Stimulated activated naive B cell treated with anti-CD40 and anti-IgM and Interleukin-4, amounts not matched to agents 10 μg/mL and 1 μg/mL and 100 μg/mL, for 72 hours (primary cell): ENCODE measurements around the gene HSF2BP.
"Not testable (repeated sequence)": the region's sequence is repeated elsewhere in the genome, so short reads cannot be mapped to it uniquely, and the experiment has no call there.

Experiments used
- ATAC-seq, 2 donors: fragments of 150-1000 bp; cut with Tn5 transposase; replicated peaks; 2 replicates each; pipeline ENCODE4 v1.10.0; 2021; ENCODE audit warnings: moderate library complexity in 1 of 2
- DNase-seq: peaks from one replicate; pipeline ENCODE4 v3.0.0; 2021
- H3K27ac Mint-ChIP-seq: one replicate; pipeline ENCODE4 v1.8.0; 2022; ENCODE audit warnings: mild to moderate bottlenecking, mixed read lengths
- H3K27me3 Mint-ChIP-seq, 2 donors: one replicate each; pipeline ENCODE4 v1.8.0; 2022; ENCODE audit warnings: mixed read lengths in 2 of 2
- H3K36me3 Mint-ChIP-seq, 2 donors: one replicate each; pipeline ENCODE4 v1.8.0; 2022; ENCODE audit warnings: mixed read lengths in 2 of 2, mild to moderate bottlenecking in 1 of 2
- H3K4me1 Mint-ChIP-seq, 2 donors: one replicate each; pipeline ENCODE4 v1.8.0; 2022; ENCODE audit warnings: mixed read lengths in 2 of 2, mild to moderate bottlenecking in 1 of 2
- H3K4me3 Mint-ChIP-seq, 2 donors: one replicate each; pipeline ENCODE4 v1.8.0; 2022; ENCODE audit warnings: mild to moderate bottlenecking in 2 of 2, mixed read lengths in 2 of 2, moderate library complexity in 1 of 2
- H3K9me3 Mint-ChIP-seq, 2 donors: one replicate each; pipeline ENCODE4 v1.8.0; 2022; ENCODE audit warnings: mixed read lengths in 2 of 2, mild to moderate bottlenecking in 1 of 2

HSF2BP gene

GRCh38 chr21:43573921-43574320 lies 85.4 kb downstream of the HSF2BP start:
- Mint-ChIP-seq H3K4me1 (peaks cover 4 to 6% of the 10 kb centered on the region in 2 donors), H3K27ac (no peak overlapping the region), H3K9me3 (no peaks in the 10 kb centered on the region), H3K4me3 (no peak overlapping the region), H3K36me3 (peaks cover 1 to 3% of the 10 kb centered on the region in 2 donors), H3K27me3 (peaks cover 8 to 16% of the 10 kb centered on the region in 2 donors)
- DNase-seq (no peak), ATAC-seq (no peak)

GRCh38 chr21:43572446-43572845 lies 86.8 kb downstream of the HSF2BP start:
- Mint-ChIP-seq H3K27me3 (peaks cover 5 to 16% of the 10 kb centered on the region in 2 donors), H3K4me3 (no peak overlapping the region), H3K36me3 (peaks cover 1 to 3% of the 10 kb centered on the region in 2 donors), H3K4me1 (peaks cover 4 to 6% of the 10 kb centered on the region in 2 donors), H3K9me3 (no peaks in the 10 kb centered on the region), H3K27ac (no peak overlapping the region)
- DNase-seq (no peak), ATAC-seq (no peak)

DNA sequence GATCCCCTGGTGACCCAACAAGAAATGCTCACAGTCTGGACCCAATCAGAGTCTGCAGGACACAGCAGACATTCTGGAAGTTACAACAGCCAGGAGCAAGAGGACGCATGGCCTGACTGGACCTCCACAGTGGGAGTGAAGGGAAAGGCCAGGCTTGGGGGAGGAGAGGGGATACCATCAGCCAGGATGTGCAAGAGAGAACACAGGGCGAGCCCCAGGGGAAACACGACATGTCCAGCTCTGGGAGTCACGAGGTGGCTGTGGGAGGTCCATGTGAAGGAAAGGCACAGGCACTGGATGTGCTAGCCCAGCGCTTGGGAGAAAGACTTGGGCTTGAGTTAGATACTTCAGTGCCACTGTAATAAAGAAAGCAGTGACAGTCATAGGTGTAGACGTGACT lies 87.3 kb downstream of the HSF2BP start:
- peaks cover 5 to 16% of the 10 kb centered on the region in 2 donors for H3K27me3 Mint-ChIP-seq
- H3K9me3 Mint-ChIP-seq = no peaks in the 10 kb centered on the region
- ATAC-seq (no peak), DNase-seq (no peak)
- H3K36me3 Mint-ChIP-seq = peaks cover 1 to 3% of the 10 kb centered on the region in 2 donors
- H3K27ac Mint-ChIP-seq = no peak overlapping the region
- no peak overlapping the region for H3K4me3 Mint-ChIP-seq
- peaks cover 4 to 6% of the 10 kb centered on the region in 2 donors for H3K4me1 Mint-ChIP-seq

DNA sequence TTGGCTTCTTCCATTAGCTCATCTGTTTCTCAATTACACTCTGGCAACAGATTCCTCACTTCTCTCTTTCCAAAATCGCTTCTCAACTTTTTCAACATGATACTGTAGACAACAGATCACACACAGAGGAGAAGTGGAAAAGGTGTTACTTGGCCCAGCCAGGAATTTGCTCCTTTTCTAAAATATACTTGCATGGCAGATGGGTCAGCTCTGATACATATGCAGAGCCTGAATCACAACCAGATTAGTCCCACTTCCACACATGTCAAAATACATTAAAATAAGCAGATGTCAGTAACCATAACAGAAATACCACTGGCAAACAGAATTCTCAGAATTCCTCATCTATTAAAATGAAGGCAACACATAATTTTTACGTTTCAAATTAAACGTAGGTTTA lies 89.1 kb downstream of the HSF2BP start:
- DNase-seq, H3K4me3 Mint-ChIP-seq, H3K9me3 Mint-ChIP-seq, H3K27ac Mint-ChIP-seq, H3K36me3 Mint-ChIP-seq, H3K4me1 Mint-ChIP-seq, ATAC-seq: not testable (repeated sequence)
- H3K27me3 Mint-ChIP-seq = peaks cover 5 to 16% of the 10 kb centered on the region in 2 donors

DNA sequence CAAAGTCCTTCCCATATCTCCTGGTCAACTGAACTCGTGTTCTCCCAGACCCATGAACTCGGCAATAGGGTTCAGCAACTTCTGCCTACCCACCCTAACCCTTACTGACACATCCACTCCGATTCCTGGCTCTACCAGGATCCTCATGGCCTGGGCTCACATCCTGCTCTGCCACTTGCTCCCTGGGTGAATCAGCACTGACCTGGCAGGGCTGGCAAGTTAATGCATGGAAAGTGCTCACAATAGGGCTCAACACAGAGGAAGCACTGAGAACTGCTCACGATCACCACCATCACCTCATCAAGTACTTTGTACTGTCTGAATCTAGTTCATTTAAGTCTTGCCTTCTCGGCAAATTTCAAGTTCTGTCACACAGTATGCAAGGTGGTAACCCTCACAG lies 96.8 kb downstream of the HSF2BP start:
- not testable (repeated sequence) for H3K36me3 Mint-ChIP-seq, DNase-seq, H3K9me3 Mint-ChIP-seq, ATAC-seq, H3K27ac Mint-ChIP-seq, H3K4me1 Mint-ChIP-seq, H3K27me3 Mint-ChIP-seq, H3K4me3 Mint-ChIP-seq

DNA sequence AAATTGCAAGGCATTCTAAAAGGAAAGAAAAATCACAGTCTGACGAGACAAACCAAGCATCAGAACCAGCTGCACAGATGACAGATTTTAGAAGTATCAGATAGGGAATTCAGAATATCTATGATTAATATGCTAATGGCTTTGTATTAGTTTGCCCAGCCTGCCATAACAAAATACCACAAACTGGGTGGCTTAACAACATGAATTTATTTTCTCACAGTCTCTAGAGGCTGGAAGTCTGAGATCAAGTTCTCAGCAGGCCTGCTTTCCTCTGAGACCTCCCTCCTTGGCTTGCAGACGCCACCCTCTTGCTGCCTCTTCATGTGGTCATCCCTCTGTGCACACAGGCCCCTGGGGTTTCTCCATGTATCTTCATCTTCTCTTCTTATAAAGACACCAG lies 118.7 kb downstream of the HSF2BP start:
- H3K4me1 Mint-ChIP-seq, ATAC-seq, H3K9me3 Mint-ChIP-seq, H3K4me3 Mint-ChIP-seq, H3K27me3 Mint-ChIP-seq, H3K36me3 Mint-ChIP-seq, H3K27ac Mint-ChIP-seq, DNase-seq: not testable (repeated sequence)

DNA sequence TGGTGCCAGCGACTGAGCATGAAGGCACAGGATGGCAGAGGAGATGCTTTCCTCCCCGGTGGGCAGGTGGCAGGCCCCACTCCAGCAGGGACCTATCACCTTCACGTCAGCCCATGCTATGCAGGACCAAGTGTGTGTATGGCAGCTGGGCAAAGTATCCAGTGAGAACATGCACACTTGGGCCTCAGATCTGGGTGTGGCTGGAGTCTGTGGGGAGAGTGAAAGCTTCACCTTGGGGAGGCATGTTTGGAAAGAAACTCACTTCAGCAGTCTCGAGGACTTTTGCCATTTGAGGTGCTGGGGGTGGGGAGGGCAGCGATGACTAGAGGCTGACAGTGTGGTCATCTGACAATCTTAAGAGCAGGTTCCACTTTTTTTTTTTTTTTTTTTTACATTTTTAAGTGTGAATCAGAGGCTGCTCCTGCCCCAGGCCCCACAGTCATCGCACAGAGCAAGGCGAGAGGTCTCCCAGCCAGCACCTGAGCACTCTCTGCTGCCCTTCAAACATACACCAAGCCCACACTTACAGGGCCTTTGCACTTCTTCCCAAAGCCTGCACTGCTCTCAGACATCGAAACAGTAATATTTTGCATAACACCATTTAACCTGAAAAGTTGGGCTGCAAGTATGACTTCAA lies 136.7 kb downstream of the HSF2BP start:
- not testable (repeated sequence) for ATAC-seq, H3K4me3 Mint-ChIP-seq

DNA sequence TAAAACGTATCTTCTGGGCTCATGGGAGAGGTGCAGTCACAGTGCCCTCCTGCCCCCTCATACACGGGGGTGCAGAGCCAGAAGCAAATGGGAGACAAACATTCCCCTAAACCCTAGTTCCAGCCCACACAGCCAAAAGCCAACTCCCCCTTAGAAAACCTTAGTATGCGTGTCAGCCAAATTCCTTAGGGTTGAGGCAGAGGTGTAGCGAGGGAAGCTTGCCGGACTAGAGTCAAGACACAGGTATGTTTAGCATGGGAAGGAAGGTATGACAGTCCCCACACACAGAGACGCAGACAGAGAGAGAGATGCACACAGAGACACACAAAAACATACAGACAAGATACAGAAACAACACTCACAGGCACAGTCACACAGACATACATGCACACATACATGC lies 141.6 kb downstream of the HSF2BP start:
- DNase-seq, ATAC-seq, H3K27ac Mint-ChIP-seq, H3K36me3 Mint-ChIP-seq, H3K27me3 Mint-ChIP-seq, H3K4me1 Mint-ChIP-seq, H3K4me3 Mint-ChIP-seq, H3K9me3 Mint-ChIP-seq: not testable (repeated sequence)

More for the DNA sequence above, 136.7 kb downstream of the HSF2BP start:
- DNase-seq, H3K36me3 Mint-ChIP-seq, H3K9me3 Mint-ChIP-seq, H3K27me3 Mint-ChIP-seq, H3K27ac Mint-ChIP-seq, H3K4me1 Mint-ChIP-seq: not testable (repeated sequence)

DNA sequence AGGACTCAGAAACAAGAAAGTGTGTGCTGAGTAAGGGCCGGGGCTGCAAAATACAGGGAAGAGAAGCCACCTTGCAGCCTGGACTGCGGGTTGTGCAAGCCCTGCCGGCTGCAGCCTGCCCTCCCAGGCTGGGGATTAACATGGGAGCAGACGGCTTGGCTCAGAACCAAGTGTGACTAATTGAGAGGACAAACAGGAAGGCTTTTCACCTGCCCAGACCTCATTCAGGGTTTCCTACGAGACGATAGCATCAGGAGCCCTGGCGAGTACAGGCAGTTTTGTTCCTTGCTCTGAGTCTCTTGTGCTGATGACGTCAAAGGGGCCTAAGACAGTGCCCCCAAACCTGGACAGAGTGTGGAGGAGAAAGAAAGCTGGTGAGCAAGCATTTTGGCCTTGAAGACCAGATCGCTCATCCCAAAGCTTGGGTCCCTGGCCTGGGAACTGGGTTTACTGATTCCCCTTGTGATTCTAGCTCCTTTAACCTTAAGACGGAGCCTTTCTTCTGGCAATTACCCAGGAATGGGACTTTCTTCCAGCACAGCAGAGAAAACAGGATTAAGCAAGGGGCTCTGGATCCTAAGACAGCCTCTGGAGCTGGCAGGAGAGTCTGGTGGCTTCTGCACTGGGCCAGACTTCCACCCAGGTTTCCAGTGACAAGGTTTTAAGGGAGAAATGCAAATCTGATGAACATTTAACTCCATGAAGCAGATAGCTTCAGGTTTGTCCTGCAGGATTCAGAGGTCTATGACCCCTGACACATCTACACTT lies 142.2 kb downstream of the HSF2BP start:
- H3K27ac Mint-ChIP-seq = not testable (repeated sequence)

DNA sequence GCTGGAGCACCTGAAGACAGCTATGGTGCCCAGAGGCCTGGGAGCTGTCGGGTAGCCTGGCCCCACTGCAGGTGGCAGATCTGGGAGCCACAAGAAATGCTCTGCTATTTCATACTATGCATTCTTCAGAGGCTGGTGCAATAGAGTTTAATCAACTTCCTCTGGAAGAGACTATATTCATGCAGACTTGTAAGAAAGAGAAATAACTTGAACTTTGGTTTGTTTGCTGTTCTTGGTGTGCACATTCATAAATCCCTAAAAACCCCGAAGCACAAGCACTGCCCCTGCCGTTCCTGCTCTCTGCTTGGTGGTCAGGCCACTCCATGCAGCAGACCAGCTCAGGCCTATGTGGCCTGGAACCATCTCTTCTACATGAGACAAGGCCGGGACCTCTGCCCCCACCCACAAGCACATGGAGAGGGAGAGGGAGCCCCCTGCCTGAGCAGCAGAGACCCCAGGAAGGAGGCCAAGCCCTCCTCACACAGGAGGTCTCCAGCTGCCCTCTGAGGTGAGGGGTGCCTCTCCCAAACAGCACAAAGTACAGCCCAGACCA lies 142.9 kb downstream of the HSF2BP start:
- not testable (repeated sequence) for H3K27ac Mint-ChIP-seq, H3K27me3 Mint-ChIP-seq, ATAC-seq, H3K4me1 Mint-ChIP-seq, DNase-seq, H3K4me3 Mint-ChIP-seq, H3K9me3 Mint-ChIP-seq, H3K36me3 Mint-ChIP-seq

More for the DNA sequence above, 142.2 kb downstream of the HSF2BP start:
- H3K27me3 Mint-ChIP-seq, H3K9me3 Mint-ChIP-seq, H3K4me3 Mint-ChIP-seq, H3K36me3 Mint-ChIP-seq, H3K4me1 Mint-ChIP-seq, ATAC-seq, DNase-seq: not testable (repeated sequence)

- ATAC-seq, H3K4me1 Mint-ChIP-seq, H3K27me3 Mint-ChIP-seq, DNase-seq, H3K36me3 Mint-ChIP-seq, H3K27ac Mint-ChIP-seq, H3K4me3 Mint-ChIP-seq, H3K9me3 Mint-ChIP-seq: not testable (repeated sequence)
Measured at GRCh38 chr21:43514834-43515233, 144.5 kb downstream of the HSF2BP start.

DNA sequence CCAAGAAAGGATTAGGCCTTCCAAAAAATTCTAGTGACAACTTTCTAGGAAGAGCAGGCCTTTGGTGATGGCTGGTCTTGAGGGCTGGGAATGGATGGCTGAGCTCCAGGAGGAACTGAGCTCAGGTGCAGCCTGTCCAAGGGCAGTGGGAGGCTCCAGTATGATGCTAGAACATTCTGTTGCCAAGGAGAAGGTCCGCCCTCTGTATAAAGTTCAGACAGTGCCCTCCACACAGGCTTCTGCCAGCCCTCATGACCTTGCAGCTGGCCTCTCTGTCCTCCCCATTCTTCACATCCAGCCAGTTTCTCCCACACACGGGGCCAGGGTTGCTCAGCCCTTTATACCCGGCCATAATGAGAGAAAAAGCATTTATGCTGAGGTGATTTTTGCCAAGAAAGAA lies 146.3 kb downstream of the HSF2BP start:
- not testable (repeated sequence) for H3K27ac Mint-ChIP-seq, H3K4me3 Mint-ChIP-seq

GRCh38 chr21:43511209-43511608 lies 148.1 kb downstream of the HSF2BP start:
- not testable (repeated sequence) for H3K27me3 Mint-ChIP-seq, ATAC-seq, DNase-seq, H3K4me3 Mint-ChIP-seq, H3K36me3 Mint-ChIP-seq, H3K4me1 Mint-ChIP-seq, H3K9me3 Mint-ChIP-seq, H3K27ac Mint-ChIP-seq

More for the DNA sequence above, 146.3 kb downstream of the HSF2BP start:
- H3K9me3 Mint-ChIP-seq, H3K27me3 Mint-ChIP-seq, H3K36me3 Mint-ChIP-seq, DNase-seq, H3K4me1 Mint-ChIP-seq, ATAC-seq: not testable (repeated sequence)

DNA sequence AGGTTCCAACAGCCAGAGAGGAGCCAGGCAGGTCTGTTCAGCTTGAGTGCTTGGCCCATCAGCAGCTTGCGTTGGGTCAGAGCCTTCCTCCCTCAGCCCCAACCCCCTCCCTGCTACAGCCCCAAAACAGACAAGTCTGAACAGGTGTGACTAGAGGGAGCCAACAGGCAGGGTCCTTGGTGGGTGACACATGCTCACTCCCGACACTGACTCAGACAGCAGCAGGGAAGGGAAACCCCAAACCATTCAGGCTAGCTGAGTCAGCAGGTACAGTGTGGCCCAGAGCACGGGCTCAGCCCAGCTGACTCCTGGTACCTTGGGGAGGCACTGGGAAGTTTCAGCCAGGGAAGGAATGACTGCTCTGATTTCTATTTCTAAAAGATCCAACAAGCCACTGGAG lies 148.6 kb downstream of the HSF2BP start:
- H3K4me3 Mint-ChIP-seq, DNase-seq, H3K27me3 Mint-ChIP-seq, H3K4me1 Mint-ChIP-seq, H3K27ac Mint-ChIP-seq, H3K9me3 Mint-ChIP-seq, H3K36me3 Mint-ChIP-seq: not testable (repeated sequence)
- peak; percentile 79 to 98 for ATAC-seq

DNA sequence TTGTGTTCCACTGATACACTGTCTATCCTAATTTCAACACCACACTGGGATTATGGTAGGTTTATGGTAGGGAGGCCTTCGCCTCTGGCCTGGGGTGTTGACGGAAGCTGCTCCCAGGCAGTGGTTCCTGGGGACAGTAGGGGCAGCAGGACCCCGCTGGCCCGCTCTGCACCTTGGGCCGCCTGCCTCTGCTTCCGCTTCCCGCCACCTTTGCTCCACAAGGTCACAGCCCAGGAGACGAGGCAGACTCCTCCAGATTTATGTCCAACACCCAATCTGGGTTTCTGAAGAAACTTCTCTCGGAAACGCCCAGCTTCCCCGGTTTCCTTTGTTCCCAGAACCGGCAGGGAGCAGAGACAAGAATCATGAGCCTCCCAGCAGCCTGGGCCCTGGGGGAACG lies 155.4 kb downstream of the HSF2BP start:
- H3K4me3 Mint-ChIP-seq, H3K27me3 Mint-ChIP-seq, H3K4me1 Mint-ChIP-seq, DNase-seq, H3K27ac Mint-ChIP-seq, ATAC-seq, H3K36me3 Mint-ChIP-seq, H3K9me3 Mint-ChIP-seq: not testable (repeated sequence)
